Panc1 (cell line): ENCODE measurements around the gene LRRFIP1. TPM values are rescaled to one million over a fixed set of nuclear protein-coding genes. Genes with fewer than 3 reads are reported as not detected.

ENCODE experiments used
- ATAC-seq: fragments of 200-7000 bp; cut with Tn5 transposase; 2 replicates; pipeline ENCODE4 v1.9.1; 2020; ENCODE audit warnings: mild to moderate bottlenecking, moderate library complexity
- BruUV-seq: library from RNA; stranded (reverse); fragments of 400-500 nt; replicated peaks from 2 replicates; lab custom pipeline; 2021; lab: Mats Ljungman, UMichigan
- CTCF ChIA-PET: fragments of 300-600 bp; sonication (Branson Sonifier 250); formaldehyde crosslinking; loops from one replicate; lab custom pipeline; 2022; ENCODE audit warnings: antibody characterized with exemption; lab: Charles Lee
- POLR2A ChIA-PET: fragments of 300-600 bp; sonication (Branson Sonifier 250); formaldehyde crosslinking; loops from one replicate; lab custom pipeline; 2022; ENCODE audit warnings: antibody characterized with exemption; lab: Charles Lee
- DNase-seq: peaks from one replicate; pipeline ENCODE4 v3.0.0-alpha.2; 2010; ENCODE audit warnings: low read depth, low spot score
- H3K27ac ChIP-seq: 2 replicates; pipeline ENCODE4 v1.5.1; 2011; ENCODE audit warnings: mild to moderate bottlenecking, low read length, inconsistent platforms
- H3K27me3 ChIP-seq: fragments of 200-500 bp; sonication (Bioruptor generic); 2 replicates; pipeline ENCODE4 v1.6.0; 2014; ENCODE audit warnings: low read length, inconsistent platforms; ENCODE audit not compliant: control insufficient read depth, insufficient read depth
- H3K36me3 ChIP-seq: fragments of 200-500 bp; sonication (Bioruptor generic); 2 replicates; pipeline ENCODE4 v1.5.1; 2014; ENCODE audit warnings: inconsistent platforms, mild to moderate bottlenecking, low read length, moderate library complexity; ENCODE audit not compliant: control insufficient read depth, insufficient read depth
- H3K4me1 ChIP-seq: 2 replicates; pipeline ENCODE4 v1.5.1; 2011; ENCODE audit warnings: inconsistent platforms, mild to moderate bottlenecking, low read length, moderate library complexity; ENCODE audit not compliant: control insufficient read depth, insufficient read depth
- H3K4me3 ChIP-seq, 2 experiments: 2 replicates each; pipeline ENCODE4 v1.5.1; 2011 to 2012; ENCODE audit warnings: low read depth in 2 of 2, low read length in 2 of 2, mild to moderate bottlenecking in 2 of 2, inconsistent platforms in 1 of 2, moderate library complexity in 1 of 2
- H3K9me3 ChIP-seq: fragments of 200-500 bp; sonication (Bioruptor generic); 2 replicates; pipeline ENCODE4 v1.5.1; 2014; ENCODE audit warnings: low read depth, mild to moderate bottlenecking, inconsistent platforms, low read length, moderate library complexity; ENCODE audit not compliant: control insufficient read depth, insufficient read depth
- CTCF ChIP-seq: fragments of 450-650 bp; IDR thresholded peaks from 2 replicates; pipeline ENCODE4 v1.5.1; 2017; ENCODE audit warnings: mild to moderate bottlenecking
- POLR2AphosphoS5 ChIP-seq: IDR thresholded peaks from 2 replicates; pipeline ENCODE4 v1.6.1; 2012; ENCODE audit warnings: mild to moderate bottlenecking, low read depth, low read length, moderate library complexity
- REST ChIP-seq, 2 experiments: IDR thresholded peaks; 2 replicates each; pipeline ENCODE4 v1.6.1; 2011 to 2012; ENCODE audit warnings: low read depth in 2 of 2, control low read depth in 1 of 2, low read length in 1 of 2, mild to moderate bottlenecking in 1 of 2, moderate library complexity in 1 of 2; ENCODE audit not compliant: insufficient read depth in 1 of 2
- SIN3A ChIP-seq: IDR thresholded peaks from 2 replicates; pipeline ENCODE4 v1.6.1; 2012; ENCODE audit warnings: low read depth, mild to moderate bottlenecking, low read length, moderate library complexity, borderline replicate concordance; ENCODE audit not compliant: insufficient read depth
- TCF7L2 ChIP-seq: IDR thresholded peaks from 2 replicates; pipeline ENCODE4 v1.6.1; 2011; ENCODE audit warnings: mild to moderate bottlenecking, low read depth, low read length, inconsistent platforms
- in situ Hi-C: cut with HindIII; loops from 2 replicates; pipeline ENCODE4 v1.10.0; 2016; ENCODE audit warnings: low sequenced_read_pairs, low pct_unique_long_range_greater_than_20kb
- intact Hi-C: fragments of 100-400 bp; cut with micrococcal nuclease; formaldehyde crosslinking; loops from one replicate; pipeline ENCODE4 v1.10.0; 2022; ENCODE audit not compliant: unreplicated experiment
- total RNA-seq: library from RNA; stranded (reverse); gene quantifications from one replicate; pipeline ENCODE4 v1.2.1, GENCODE V29; 2021; ENCODE audit not compliant: unreplicated experiment

The LRRFIP1 gene
- total RNA-seq, 1 experiment from 2014 or later: 121 TPM

GRCh38 chr2:237798236-237799059 lies 171.1 kb downstream of the LRRFIP1 start, which contains the start of gene RBM44:
TSS of gene RBM44 (plus strand) at chr2:237798779. CDS start at chr2:237813610, 14,831 bp downstream.
- POLR2A ChIA-PET: no interaction called here
- no peaks in the 10 kb centered on the region for H3K27me3 ChIP-seq
- DNase-seq (no peak), ATAC-seq (no peak)
- H3K4me3 ChIP-seq: no peak within 1 kb of the TSS
- no peak within 1 kb of the TSS for H3K27ac ChIP-seq
- no peaks in the 10 kb centered on the region for H3K36me3 ChIP-seq
- CTCF ChIA-PET: no interaction called here
- H3K9me3 ChIP-seq: no peaks in the 10 kb centered on the region
- no TSS peak for BruUV-seq
- TF ChIP-seq TCF7L2 (no peak), SIN3A (no peak)
- in situ Hi-C loops: no loop called here
- intact Hi-C loops: no loop called here
- H3K4me1 ChIP-seq: no peaks in the 10 kb centered on the region

DNA sequence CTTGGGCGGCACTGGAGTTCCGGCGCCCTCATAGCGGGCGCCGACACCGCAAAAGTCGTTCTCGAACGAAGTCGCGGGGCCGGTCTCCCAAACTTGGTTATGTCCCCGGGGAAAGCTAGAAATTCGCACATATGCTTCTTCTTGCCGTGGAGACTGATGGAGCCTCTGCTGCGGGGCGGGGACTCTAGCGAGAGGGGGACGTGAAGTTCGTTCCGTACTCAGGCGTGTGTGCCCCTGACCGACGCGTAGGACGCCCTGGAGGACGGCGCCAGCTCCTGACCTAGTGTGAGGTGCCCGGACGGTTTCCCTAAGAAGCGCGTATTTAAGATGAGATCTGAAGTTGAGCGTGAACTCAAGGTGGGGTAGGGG lies 171.7 kb downstream of the LRRFIP1 start:
- Histone ChIP-seq H3K27me3 (no peaks in the 10 kb centered on the region), H3K27ac (no peak overlapping the region), H3K36me3 (no peaks in the 10 kb centered on the region), H3K4me1 (no peaks in the 10 kb centered on the region), H3K9me3 (no peaks in the 10 kb centered on the region), H3K4me3 (no peak overlapping the region)
- CTCF ChIA-PET: no interaction called here
- intact Hi-C loops: no loop called here
- no TSS peak for BruUV-seq
- no peak for TF ChIP-seq POLR2AphosphoS5
- no peak for TF ChIP-seq SIN3A
- no peak for TF ChIP-seq REST (IDR thresholded peaks at IDR 0.05; ENCODE audit: insufficient read depth in 1 of 2, low read depth in 2 of 2, low read length in 1 of 2)
- in situ Hi-C loops: no loop called here
- POLR2A ChIA-PET: no interaction called here
- ATAC-seq (no peak), DNase-seq (no peak)

- Histone ChIP-seq H3K9me3 (no peaks in the 10 kb centered on the region), H3K27ac (no peak overlapping the region), H3K36me3 (no peaks in the 10 kb centered on the region), H3K4me1 (no peaks in the 10 kb centered on the region), H3K27me3 (no peaks in the 10 kb centered on the region), H3K4me3 (no peak overlapping the region)
- ChIA-PET POLR2A (interaction anchor here (0.5 kb wide), 1 partner anchor 52 kb away, joined by 6 read pairs; no protein-coding TSS in a partner anchor), CTCF (no interaction called here)
- in situ Hi-C loops (no loop called here), intact Hi-C loops (no loop called here)
- ATAC-seq (no peak), DNase-seq (no peak)
- TF ChIP-seq SIN3A (no peak), POLR2AphosphoS5 (no peak), TCF7L2 (no peak), REST (IDR thresholded peaks at IDR 0.05; ENCODE audit: insufficient read depth in 1 of 2, low read depth in 2 of 2, low read length in 1 of 2) (no peak), CTCF (no peak)
- BruUV-seq: no TSS peak
These were observed 174.1 kb downstream of the LRRFIP1 start for GRCh38 chr2:237801466-237801865.
